ENCODE data around the gene G3BP1. TPM values are rescaled to one million over a fixed set of nuclear protein-coding genes. Genes with fewer than 3 reads are reported as not detected.

The G3BP1 gene
- total and polyA plus RNA-seq, 9 of the 15 experiments (the other 6 are each of a cell fraction or from before 2014, with no cell fraction given): 54.7 to 264 (median 105) TPM

- DNase-seq (ENCODE audit: extremely low read depth in 1 of 4, low spot score in 3 of 4): no peak
- intact Hi-C loops (cut with micrococcal nuclease): no loop called here
Observed at GRCh38 chr5:151799407-151799806, 27.7 kb downstream of the G3BP1 start.

More at GRCh38 chr5:151799407-151799806, 27.7 kb downstream of the G3BP1 start:
- no peaks in the 10 kb centered on the region for H3K4me1 ChIP-seq (replicated peaks in 1 of 2; ENCODE audit: control insufficient read depth in 2 of 2, insufficient read depth in 2 of 2, low read length in 2 of 2)
- POLR2A ChIA-PET: interaction anchor here (1.4 to 1.9 kb wide), 3 partner anchors 10 to 17 kb away, joined by 4 to 5 read pairs (median 5); no protein-coding TSS in a partner anchor
- H3K4me2 ChIP-seq (ENCODE audit: insufficient read depth, low read length): no peak overlapping the region
- peaks cover 58% of the 10 kb centered on the region for H3K79me2 ChIP-seq (ENCODE audit: control insufficient read depth, insufficient read depth, low read length)
- no peaks in the 10 kb centered on the region for H3K27me3 ChIP-seq (ENCODE audit: control insufficient read depth in 2 of 2, insufficient read depth in 2 of 2, low read length in 2 of 2)
- H4K20me1 ChIP-seq (replicated peaks; ENCODE audit: control insufficient read depth, insufficient read depth, low read length): no peaks in the 10 kb centered on the region; the same call in 1 of the 2 replicates
- H2AFZ ChIP-seq (ENCODE audit: low read depth, low read length): no peak overlapping the region
- H3K9ac ChIP-seq (ENCODE audit: insufficient read depth in 1 of 2, low read depth in 2 of 2, low read length in 2 of 2): no peak overlapping the region
- no peaks in the 10 kb centered on the region for H3K9me1 ChIP-seq (ENCODE audit: control insufficient read depth, insufficient read depth, low read length)
- in situ Hi-C loops (cut with MboI): no loop called here
- CTCF ChIA-PET (ENCODE audit: low intra/inter-chr PET ratio): no interaction called here
- no peaks in the 10 kb centered on the region for H3K9me3 ChIP-seq (replicated peaks; ENCODE audit: control insufficient read depth, insufficient read depth, low read depth, low read length)
- BruUV-seq (replicated peaks): no TSS peak
- no peak for TF ChIP-seq TCF7 (IDR thresholded peaks at IDR 0.05; ENCODE audit: borderline replicate concordance)
- TF ChIP-seq CTCFL (IDR thresholded peaks at IDR 0.05; ENCODE audit: borderline replicate concordance, insufficient read depth, low read depth, low read length, poor library complexity, severe bottlenecking): no peak
- no peak for TF ChIP-seq NCOR1 (IDR thresholded peaks at IDR 0.05)
- no peak for TF ChIP-seq FOXJ2 (tag; IDR thresholded peaks at IDR 0.05)
- no peak for TF ChIP-seq ZNF512 (tag; IDR thresholded peaks at IDR 0.05)
- FAIRE-seq (no peak), ATAC-seq (no peak)
- 89% methylated on average over 3 of the region's 3 CpGs for WGBS (ENCODE audit: insufficient coverage, low coverage, missing lambda C conversion rate)
- no peak overlapping the region for H3K27ac ChIP-seq (ENCODE audit: extremely low read depth, low read depth, low read length)
- peaks cover 98% of the 10 kb centered on the region for H3K36me3 ChIP-seq (ENCODE audit: control insufficient read depth, insufficient read depth, low read length)
- H3K4me3 ChIP-seq: no peak overlapping the region

Measured in K562 (cell line).